ENCODE measurements around the gene SMG9.

Gene SMG9

DNA sequence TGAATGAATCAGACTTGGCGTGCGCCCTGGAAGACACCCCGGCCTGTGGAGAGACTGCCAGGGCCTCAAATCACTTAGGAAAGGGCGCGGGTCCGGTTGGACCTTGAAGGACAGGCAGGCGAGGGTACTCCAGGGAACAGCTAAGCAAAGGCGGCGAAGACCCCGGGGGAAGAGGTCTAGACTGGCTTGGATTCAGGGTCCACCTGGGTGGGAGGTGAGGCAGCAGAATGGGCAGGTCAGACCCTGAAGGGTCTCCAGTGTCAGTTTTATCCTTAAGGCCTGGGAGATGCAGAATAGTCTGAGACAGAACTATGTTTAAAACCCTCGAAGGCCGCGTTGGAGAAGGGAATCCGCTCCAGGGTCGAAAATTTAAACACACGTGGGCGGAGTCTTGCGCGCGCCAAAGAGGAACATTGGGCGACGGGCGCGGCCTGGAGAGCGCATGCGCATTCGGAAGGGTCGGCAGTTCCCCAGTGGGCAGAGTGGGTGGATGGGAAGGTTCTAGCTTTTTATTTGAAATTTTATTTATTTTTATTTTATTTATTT lies 567 bp upstream of the SMG9 start:
- DNase-seq (ENCODE audit: low spot score in 2 of 2) = peak; percentile 74 to 76
- Mint-ChIP-seq H3K4me3 (peak overlapping the region; percentile 93), H3K9me3 (no peaks in the 10 kb centered on the region), H3K27me3 (no peaks in the 10 kb centered on the region), H3K36me3 (peaks cover 9% of the 10 kb centered on the region), H3K27ac (peak overlapping the region; percentile 99), H3K4me1 (peaks cover 42% of the 10 kb centered on the region)
- peak; percentile 19 for ATAC-seq (ENCODE audit: low read depth)

GRCh38 chr19:43754253-43754502 lies 584 bp downstream of the SMG9 start:
- peaks cover 15% of the 10 kb centered on the region for H3K36me3 Mint-ChIP-seq
- DNase-seq (ENCODE audit: low spot score in 2 of 2) = no peak
- peak overlapping the region; percentile 99 for H3K27ac Mint-ChIP-seq
- H3K9me3 Mint-ChIP-seq = no peaks in the 10 kb centered on the region
- no peaks in the 10 kb centered on the region for H3K27me3 Mint-ChIP-seq
- H3K4me3 Mint-ChIP-seq = peak overlapping the region; percentile 93
- ATAC-seq (ENCODE audit: low read depth) = peak; percentile 35
- H3K4me1 Mint-ChIP-seq = peaks cover 42% of the 10 kb centered on the region

DNA sequence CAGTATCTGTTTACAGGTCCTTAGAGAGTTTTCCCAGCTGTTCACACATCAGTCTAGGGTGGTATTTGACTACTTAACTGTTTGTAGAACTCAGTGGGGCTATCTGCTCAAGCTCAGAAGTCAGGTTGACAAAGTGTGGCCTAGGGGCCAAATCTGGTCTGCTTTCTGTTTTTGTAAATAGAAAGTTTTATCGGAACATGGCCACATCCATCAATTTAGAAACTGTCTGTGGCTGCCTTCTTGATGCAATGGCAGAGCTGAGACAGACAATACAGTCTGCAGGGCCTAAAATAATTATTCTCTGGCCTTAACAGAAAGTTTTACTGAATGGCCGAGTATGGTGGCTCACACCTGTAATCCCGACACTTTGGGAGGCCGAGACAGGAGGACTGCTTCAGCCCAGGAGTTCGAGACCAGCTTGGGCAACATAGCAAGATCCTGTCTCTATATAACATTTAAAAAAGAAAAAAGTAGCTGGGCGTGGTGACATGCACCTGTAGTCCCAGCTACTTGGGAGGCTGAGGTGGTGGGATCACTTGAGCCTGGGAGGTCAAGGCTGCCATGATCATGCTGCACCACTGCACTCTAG lies 2.4 kb downstream of the SMG9 start:
- DNase-seq (ENCODE audit: low spot score in 2 of 2) = no peak
- H3K36me3 Mint-ChIP-seq = peaks cover 21% of the 10 kb centered on the region
- H3K4me1 Mint-ChIP-seq = peaks cover 51% of the 10 kb centered on the region
- H3K27me3 Mint-ChIP-seq = no peaks in the 10 kb centered on the region
- ATAC-seq (ENCODE audit: low read depth) = no peak
- H3K4me3 Mint-ChIP-seq = no peak overlapping the region
- H3K27ac Mint-ChIP-seq = peak overlapping the region; percentile 99
- H3K9me3 Mint-ChIP-seq = no peaks in the 10 kb centered on the region

- ATAC-seq (ENCODE audit: low read depth) (no peak), DNase-seq (ENCODE audit: low spot score in 2 of 2) (no peak)
- Mint-ChIP-seq H3K27ac (peak overlapping the region; percentile 99), H3K27me3 (no peaks in the 10 kb centered on the region), H3K4me3 (no peak overlapping the region), H3K9me3 (no peaks in the 10 kb centered on the region), H3K4me1 (peaks cover 51% of the 10 kb centered on the region), H3K36me3 (peaks cover 23% of the 10 kb centered on the region)
Observed at GRCh38 chr19:43751466-43752220, 3.1 kb downstream of the SMG9 start.

DNA sequence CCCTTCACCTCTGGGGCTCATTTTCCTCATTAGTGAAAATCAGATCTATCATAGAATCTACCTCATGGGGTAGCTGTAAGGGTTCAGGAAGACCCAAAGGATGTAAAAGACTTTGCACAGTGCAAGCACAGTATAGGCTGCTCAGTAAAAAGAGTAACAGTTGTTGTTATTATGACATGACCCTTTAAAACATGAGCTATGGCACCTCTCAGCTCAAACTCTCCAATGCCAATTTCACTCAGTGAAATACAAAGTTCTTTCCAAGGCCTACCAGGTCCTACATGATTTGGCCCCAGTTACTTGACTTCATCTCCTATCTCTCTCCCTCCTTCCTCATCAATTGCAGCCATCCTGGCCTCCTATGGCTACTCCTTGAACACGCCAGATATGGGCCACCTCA lies 4.9 kb downstream of the SMG9 start:
- ATAC-seq (ENCODE audit: low read depth) (no peak), DNase-seq (ENCODE audit: low spot score in 2 of 2) (no peak)
- H3K4me3 Mint-ChIP-seq = no peak overlapping the region
- peaks cover 43% of the 10 kb centered on the region for H3K4me1 Mint-ChIP-seq
- H3K27me3 Mint-ChIP-seq = no peaks in the 10 kb centered on the region
- no peaks in the 10 kb centered on the region for H3K9me3 Mint-ChIP-seq
- H3K27ac Mint-ChIP-seq = peak overlapping the region; percentile 18
- peaks cover 27% of the 10 kb centered on the region for H3K36me3 Mint-ChIP-seq

DNA sequence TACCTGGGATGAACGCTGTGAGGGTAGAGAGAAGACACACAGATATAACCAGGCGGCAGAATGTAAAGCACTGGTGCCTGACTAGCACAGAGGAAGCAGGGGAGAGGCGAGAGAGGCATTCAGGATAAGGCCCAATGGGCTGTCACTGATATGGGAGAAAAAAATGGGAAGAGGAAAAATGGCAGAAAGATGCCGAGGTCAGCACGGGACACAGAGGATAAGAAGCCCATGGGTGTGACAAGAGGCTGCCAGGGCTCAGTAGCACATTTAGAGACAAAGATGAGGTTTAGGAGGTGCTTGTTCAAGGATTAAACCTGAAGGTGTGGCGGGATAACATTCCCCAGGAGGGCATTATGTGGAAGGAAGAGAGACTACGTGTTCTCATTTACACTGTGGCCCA lies 5.6 kb downstream of the SMG9 start:
- H3K4me1 Mint-ChIP-seq = peaks cover 41% of the 10 kb centered on the region
- H3K9me3 Mint-ChIP-seq = no peaks in the 10 kb centered on the region
- no peak for ATAC-seq (ENCODE audit: low read depth)
- peak overlapping the region; percentile 88 for H3K27ac Mint-ChIP-seq
- H3K36me3 Mint-ChIP-seq = peaks cover 28% of the 10 kb centered on the region
- no peak for DNase-seq (ENCODE audit: low spot score in 2 of 2)
- H3K27me3 Mint-ChIP-seq = no peaks in the 10 kb centered on the region
- peak overlapping the region; percentile 45 for H3K4me3 Mint-ChIP-seq

DNA sequence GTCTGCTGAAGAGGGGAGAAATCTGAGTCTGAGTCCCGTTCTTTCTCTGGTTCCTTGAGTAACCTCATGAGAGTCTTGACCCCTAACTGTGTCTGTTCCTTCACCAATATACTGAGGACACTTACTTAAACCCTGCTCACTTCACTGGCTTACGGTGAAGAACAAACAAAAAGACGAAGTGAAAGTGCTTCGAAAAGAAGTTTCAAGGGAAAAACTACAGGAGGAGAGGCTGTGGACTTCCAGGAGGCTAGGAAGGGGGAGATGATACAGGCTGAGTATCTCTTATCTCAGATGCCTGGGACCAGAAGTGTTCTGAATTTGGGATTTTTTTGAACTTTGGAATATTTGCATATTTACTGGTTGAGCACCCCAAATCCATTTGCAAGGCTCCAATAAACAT lies 6.1 kb downstream of the SMG9 start:
- no peaks in the 10 kb centered on the region for H3K27me3 Mint-ChIP-seq
- no peak for ATAC-seq (ENCODE audit: low read depth)
- peaks cover 39% of the 10 kb centered on the region for H3K4me1 Mint-ChIP-seq

GRCh38 chr19:43748205-43748594 lies 6.6 kb downstream of the SMG9 start:
- Mint-ChIP-seq H3K4me1 (peaks cover 38% of the 10 kb centered on the region), H3K27ac (peak overlapping the region; percentile 88), H3K4me3 (peak overlapping the region; percentile 69), H3K9me3 (no peaks in the 10 kb centered on the region), H3K27me3 (no peaks in the 10 kb centered on the region), H3K36me3 (peaks cover 34% of the 10 kb centered on the region)
- DNase-seq (ENCODE audit: low spot score in 2 of 2) (no peak), ATAC-seq (ENCODE audit: low read depth) (peak; percentile 10)

More for the DNA sequence above, 6.1 kb downstream of the SMG9 start:
- peak overlapping the region; percentile 88 for H3K27ac Mint-ChIP-seq
- no peak for DNase-seq (ENCODE audit: low spot score in 2 of 2)
- H3K4me3 Mint-ChIP-seq = peak overlapping the region; percentile 45
- peaks cover 33% of the 10 kb centered on the region for H3K36me3 Mint-ChIP-seq
- H3K9me3 Mint-ChIP-seq = no peaks in the 10 kb centered on the region

DNA sequence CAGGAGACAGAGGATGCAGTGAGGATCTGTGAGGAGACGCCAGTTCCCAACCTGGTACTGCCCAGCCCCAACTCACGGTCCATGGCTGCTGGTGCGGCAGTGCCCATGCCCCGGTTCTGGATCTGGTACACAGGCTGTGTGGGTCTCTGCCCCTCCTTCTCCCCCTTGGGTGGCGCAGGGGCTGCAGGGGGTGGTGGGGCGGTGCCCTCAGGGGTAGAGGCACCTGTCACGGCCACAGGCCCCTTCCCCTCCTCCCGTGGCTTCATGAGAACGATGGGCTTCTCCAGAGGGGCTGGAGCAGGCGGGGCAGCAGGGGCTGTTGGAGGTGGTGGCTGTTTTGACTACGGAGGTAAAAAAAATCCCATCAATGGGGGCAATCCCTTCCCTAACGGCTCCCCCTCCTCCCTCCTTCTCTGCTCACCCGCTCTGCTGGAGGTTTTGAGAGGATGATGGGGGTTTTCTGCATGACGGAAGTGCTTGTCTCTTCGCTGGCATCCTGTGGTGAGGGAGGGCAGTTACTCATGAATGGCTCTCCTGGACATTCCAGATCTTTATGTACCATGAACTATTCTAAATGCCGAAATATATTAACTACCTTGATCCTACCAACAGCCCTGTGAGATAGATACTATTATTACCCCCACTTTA lies 7.1 kb downstream of the SMG9 start:
- ATAC-seq (ENCODE audit: low read depth) (peak; percentile 72), DNase-seq (ENCODE audit: low spot score in 2 of 2) (no peak)
- Mint-ChIP-seq H3K27me3 (no peaks in the 10 kb centered on the region), H3K4me3 (peak overlapping the region; percentile 69), H3K9me3 (no peaks in the 10 kb centered on the region), H3K27ac (peak overlapping the region; percentile 88), H3K4me1 (peaks cover 34% of the 10 kb centered on the region), H3K36me3 (peaks cover 38% of the 10 kb centered on the region)

DNA sequence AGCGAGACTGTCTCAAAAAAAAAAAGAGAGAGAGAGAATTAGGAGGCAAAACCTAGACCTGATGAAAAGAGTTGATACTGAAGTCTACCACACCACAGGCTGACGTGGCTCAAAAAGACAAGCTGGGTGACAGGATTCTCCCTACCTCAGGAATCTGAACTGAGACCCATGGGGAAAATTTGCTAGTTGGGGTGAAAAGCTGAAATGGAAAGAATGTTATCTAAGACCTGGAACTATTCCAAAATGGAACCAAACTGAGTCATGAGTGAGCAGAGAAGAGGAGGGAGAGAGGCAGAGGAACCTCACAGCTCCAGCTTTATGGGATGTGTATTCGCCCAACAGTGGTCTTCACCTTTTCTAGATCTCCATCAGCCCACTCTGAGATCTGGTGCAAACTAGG lies 11.7 kb downstream of the SMG9 start:
- Mint-ChIP-seq H3K9me3 (no peaks in the 10 kb centered on the region), H3K4me1 (peaks cover 13% of the 10 kb centered on the region), H3K27ac (no peak overlapping the region), H3K27me3 (no peaks in the 10 kb centered on the region), H3K4me3 (no peak overlapping the region), H3K36me3 (peaks cover 43% of the 10 kb centered on the region)
- no peak for ATAC-seq (ENCODE audit: low read depth)
- DNase-seq (ENCODE audit: low spot score in 2 of 2) = no peak

DNA sequence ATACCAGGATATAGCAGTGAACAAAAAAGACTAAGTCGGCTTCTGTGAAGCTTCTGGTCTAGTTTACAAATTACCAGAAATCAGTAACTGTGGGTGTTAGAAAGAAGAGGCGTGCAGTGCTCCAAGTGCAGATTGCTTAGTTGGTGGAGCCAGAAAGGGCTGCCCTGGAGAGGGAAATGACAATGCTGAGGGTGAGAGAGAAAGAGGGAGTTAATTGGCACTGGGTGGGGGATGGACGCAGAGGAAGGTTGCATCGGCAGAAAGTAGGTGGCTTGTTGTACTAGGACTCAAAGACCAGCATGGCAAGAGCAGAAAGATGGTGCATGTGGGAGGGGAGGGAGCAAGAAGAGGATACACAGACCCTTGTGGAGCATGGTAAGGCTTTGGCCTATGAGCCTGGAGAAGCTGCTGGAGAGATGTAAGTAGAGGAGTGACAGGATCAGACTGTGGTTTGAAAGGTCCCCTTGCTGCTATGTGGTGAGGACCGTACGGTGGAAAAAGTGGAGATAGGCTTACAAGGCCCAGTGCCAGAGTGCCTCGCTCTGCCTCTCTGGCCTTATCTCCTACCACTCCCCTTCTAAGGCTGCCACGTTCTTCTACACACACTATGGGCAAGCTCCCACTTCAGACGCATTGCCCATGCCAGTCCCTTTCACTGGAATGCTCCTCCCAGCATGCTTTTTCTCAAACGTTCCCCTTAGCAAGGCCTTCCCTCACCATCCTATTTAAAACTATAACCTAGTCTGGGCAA lies 13.5 kb downstream of the SMG9 start:
- peaks cover 49% of the 10 kb centered on the region for H3K36me3 Mint-ChIP-seq
- no peaks in the 10 kb centered on the region for H3K9me3 Mint-ChIP-seq
- no peak overlapping the region for H3K4me3 Mint-ChIP-seq
- no peak overlapping the region for H3K27ac Mint-ChIP-seq
- ATAC-seq (ENCODE audit: low read depth) (no peak), DNase-seq (ENCODE audit: low spot score in 2 of 2) (no peak)
- H3K27me3 Mint-ChIP-seq = no peaks in the 10 kb centered on the region
- H3K4me1 Mint-ChIP-seq = peaks cover 5% of the 10 kb centered on the region

DNA sequence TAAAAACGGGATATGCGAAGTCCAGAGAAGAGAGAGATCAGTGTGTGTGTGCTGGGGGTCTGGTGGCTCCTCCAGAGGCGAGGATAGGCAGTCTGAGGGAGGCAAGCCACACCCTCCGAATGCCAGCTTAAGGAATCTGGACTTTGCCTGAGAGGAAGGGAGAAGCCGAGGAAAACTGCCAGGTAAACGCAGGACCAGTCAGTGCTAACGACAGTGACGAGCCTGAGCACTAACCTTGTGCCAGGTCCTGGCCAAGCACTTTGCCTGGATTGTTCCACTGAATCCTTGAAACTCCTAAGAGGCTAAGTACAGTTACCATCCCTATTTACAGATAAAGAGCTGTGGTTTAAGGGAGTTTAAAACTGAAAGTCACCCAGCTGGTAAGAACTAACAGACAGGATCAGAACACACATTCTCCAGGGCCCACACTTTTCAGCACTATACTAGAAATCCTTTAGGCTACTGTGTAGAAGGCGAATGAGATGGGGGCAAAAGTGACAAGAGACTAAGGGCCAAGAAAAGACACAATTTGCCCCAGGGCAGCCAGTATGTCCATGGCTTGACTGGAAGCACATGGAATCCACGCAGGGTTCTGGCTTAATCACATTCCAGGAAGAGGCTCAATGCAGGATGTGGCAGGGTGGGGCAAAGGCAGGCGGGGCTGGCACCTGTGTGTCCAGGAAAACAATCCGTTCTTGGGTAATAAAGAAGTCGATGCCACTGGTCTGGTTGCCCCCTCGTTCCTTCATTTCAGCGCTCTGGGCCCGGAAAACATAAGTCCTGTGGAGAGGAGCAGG lies 15.1 kb downstream of the SMG9 start:
- Mint-ChIP-seq H3K9me3 (no peaks in the 10 kb centered on the region), H3K36me3 (peaks cover 55% of the 10 kb centered on the region)

GRCh38 chr19:43738780-43739211 lies 16.0 kb downstream of the SMG9 start:
- Mint-ChIP-seq H3K4me3 (no peak overlapping the region), H3K27ac (no peak overlapping the region), H3K4me1 (peaks cover 3% of the 10 kb centered on the region), H3K9me3 (no peaks in the 10 kb centered on the region), H3K27me3 (no peaks in the 10 kb centered on the region), H3K36me3 (peaks cover 51% of the 10 kb centered on the region)
- ATAC-seq (ENCODE audit: low read depth) (no peak), DNase-seq (ENCODE audit: low spot score in 2 of 2) (no peak)

More for the DNA sequence above, 15.1 kb downstream of the SMG9 start:
- Mint-ChIP-seq H3K4me3 (no peak overlapping the region), H3K27me3 (no peaks in the 10 kb centered on the region), H3K27ac (no peak overlapping the region), H3K4me1 (peaks cover 3% of the 10 kb centered on the region)
- DNase-seq (ENCODE audit: low spot score in 2 of 2) (no peak), ATAC-seq (ENCODE audit: low read depth) (no peak)
